ENCODE data around the gene PTH1R.

- TF ChIP-seq CTCF (IDR thresholded peaks at IDR 0.05) (no peak), POLR2A (IDR thresholded peaks at IDR 0.05) (no peak)
Observed at GRCh38 chr3:46844881-46845312, 32.6 kb upstream of the PTH1R start.

All from testis (tissue), 2 donors.